Osteocyte (in vitro differentiated cells): ENCODE data around the gene TWIST2. TPM values are rescaled to one million over a fixed set of nuclear protein-coding genes. Genes with fewer than 3 reads are reported as not detected.
A peak's percentile ranks its signal among the peaks of the same experiment; 100 is the strongest.

Source experiments
- DNase-seq: peaks from one replicate; pipeline ENCODE4 v3.0.0; 2021; ENCODE audit warnings: mixed read lengths; ENCODE audit not compliant: unreplicated experiment; ENCODE audit errors: extremely low spot score
- H3K27ac Mint-ChIP-seq: one replicate; pipeline ENCODE4 v1.8.0; 2021; ENCODE audit warnings: mild to moderate bottlenecking, mixed read lengths; ENCODE audit not compliant: unreplicated experiment
- H3K27me3 Mint-ChIP-seq: one replicate; pipeline ENCODE4 v1.8.0; 2021; ENCODE audit warnings: mixed read lengths; ENCODE audit not compliant: unreplicated experiment
- H3K36me3 Mint-ChIP-seq: one replicate; pipeline ENCODE4 v1.8.0; 2021; ENCODE audit warnings: mixed read lengths; ENCODE audit not compliant: unreplicated experiment
- H3K4me1 Mint-ChIP-seq: one replicate; pipeline ENCODE4 v1.8.0; 2021; ENCODE audit warnings: mixed read lengths; ENCODE audit not compliant: unreplicated experiment
- H3K4me3 Mint-ChIP-seq: one replicate; pipeline ENCODE4 v1.8.0; 2021; ENCODE audit warnings: mild to moderate bottlenecking, moderate library complexity, mixed read lengths; ENCODE audit not compliant: unreplicated experiment
- H3K9me3 Mint-ChIP-seq: one replicate; pipeline ENCODE4 v1.8.0; 2021; ENCODE audit warnings: mixed read lengths; ENCODE audit not compliant: unreplicated experiment
- CTCF ChIP-seq: fragments of 200-600 bp; sonication (generic); IDR thresholded peaks from 2 replicates; pipeline ENCODE4 v1.5.0; 2021; ENCODE audit warnings: antibody characterized with exemption, mild to moderate bottlenecking, moderate library complexity
- total RNA-seq: library from RNA; stranded (reverse); gene quantifications from 2 replicates; pipeline ENCODE4 v1.2.1, GENCODE V29; 2021

Gene TWIST2
- total RNA-seq, 1 donor from 2014 or later: 6.0 TPM

- Mint-ChIP-seq H3K4me1 (no peaks in the 10 kb centered on the region), H3K36me3 (no peaks in the 10 kb centered on the region), H3K4me3 (no peak overlapping the region), H3K27ac (no peak overlapping the region), H3K9me3 (peaks cover 12% of the 10 kb centered on the region), H3K27me3 (peaks cover 38% of the 10 kb centered on the region)
- TF ChIP-seq CTCF: no peak
- DNase-seq: peak; percentile 59
These were observed 88.5 kb downstream of the TWIST2 start for GRCh38 chr2:238936162-238937052.

- H3K4me3 Mint-ChIP-seq: no peak overlapping the region
- H3K4me1 Mint-ChIP-seq: peaks cover 4% of the 10 kb centered on the region
- DNase-seq: peak; percentile 67
These were observed 90.1 kb downstream of the TWIST2 start for GRCh38 chr2:238938003-238938400.

GRCh38 chr2:238938401-238939055 lies 90.6 kb downstream of the TWIST2 start:
- DNase-seq: peak; percentile 64
- no peak overlapping the region for H3K27ac Mint-ChIP-seq
- H3K27me3 Mint-ChIP-seq: peaks cover 21% of the 10 kb centered on the region
- TF ChIP-seq CTCF: no peak
- H3K9me3 Mint-ChIP-seq: peaks cover 8% of the 10 kb centered on the region
- H3K36me3 Mint-ChIP-seq: no peaks in the 10 kb centered on the region
- no peak overlapping the region for H3K4me3 Mint-ChIP-seq
- H3K4me1 Mint-ChIP-seq: peaks cover 4% of the 10 kb centered on the region

More at GRCh38 chr2:238938003-238938400, 90.1 kb downstream of the TWIST2 start:
- no peak for TF ChIP-seq CTCF
- Mint-ChIP-seq H3K27me3 (peaks cover 26% of the 10 kb centered on the region), H3K9me3 (peaks cover 12% of the 10 kb centered on the region), H3K36me3 (no peaks in the 10 kb centered on the region), H3K27ac (no peak overlapping the region)

- Mint-ChIP-seq H3K4me1 (peaks cover 4% of the 10 kb centered on the region), H3K9me3 (peaks cover 3% of the 10 kb centered on the region), H3K27me3 (peaks cover 16% of the 10 kb centered on the region), H3K36me3 (no peaks in the 10 kb centered on the region), H3K4me3 (no peak overlapping the region), H3K27ac (no peak overlapping the region)
- TF ChIP-seq CTCF: no peak
- DNase-seq: no peak
These were observed 91.2 kb downstream of the TWIST2 start for GRCh38 chr2:238939074-238939473.
